Stomach (tissue), 4 donors: ENCODE results near the gene ITGAV.

Experiments
- CTCF ChIP-seq, 7 experiments: fragments of 450-650 bp in 4 of 7; fragments of 200-600 bp in 3 of 7; sonication (generic) in 3 of 7; IDR thresholded peaks; one replicate each; pipeline ENCODE4 v1.5.1; 2016 to 2019; ENCODE audit warnings: antibody characterized with exemption in 7 of 7, control low read depth in 2 of 7, mild to moderate bottlenecking in 1 of 7
- POLR2AphosphoS5 ChIP-seq, 3 donors: sonication (generic); formaldehyde crosslinking; IDR thresholded peaks; one replicate each; pipeline ENCODE4 v1.6.1; 2016; ENCODE audit warnings: antibody characterized with exemption in 3 of 3

- TF ChIP-seq CTCF (IDR thresholded peaks at IDR 0.05) = no peak
- TF ChIP-seq POLR2AphosphoS5 (IDR thresholded peaks at IDR 0.05) = no peak
These were observed 17.2 kb upstream of the ITGAV start for GRCh38 chr2:186572705-186573104.
